Measurements from ENCODE around the gene SPDYE3.
"Not testable (repeated sequence)": the region's sequence is repeated elsewhere in the genome, so short reads cannot be mapped to it uniquely, and the experiment has no call there.

SPDYE3 gene

GRCh38 chr7:100352984-100353684, 45.6 kb downstream of the SPDYE3 start:
- no peak for DNase-seq

DNA sequence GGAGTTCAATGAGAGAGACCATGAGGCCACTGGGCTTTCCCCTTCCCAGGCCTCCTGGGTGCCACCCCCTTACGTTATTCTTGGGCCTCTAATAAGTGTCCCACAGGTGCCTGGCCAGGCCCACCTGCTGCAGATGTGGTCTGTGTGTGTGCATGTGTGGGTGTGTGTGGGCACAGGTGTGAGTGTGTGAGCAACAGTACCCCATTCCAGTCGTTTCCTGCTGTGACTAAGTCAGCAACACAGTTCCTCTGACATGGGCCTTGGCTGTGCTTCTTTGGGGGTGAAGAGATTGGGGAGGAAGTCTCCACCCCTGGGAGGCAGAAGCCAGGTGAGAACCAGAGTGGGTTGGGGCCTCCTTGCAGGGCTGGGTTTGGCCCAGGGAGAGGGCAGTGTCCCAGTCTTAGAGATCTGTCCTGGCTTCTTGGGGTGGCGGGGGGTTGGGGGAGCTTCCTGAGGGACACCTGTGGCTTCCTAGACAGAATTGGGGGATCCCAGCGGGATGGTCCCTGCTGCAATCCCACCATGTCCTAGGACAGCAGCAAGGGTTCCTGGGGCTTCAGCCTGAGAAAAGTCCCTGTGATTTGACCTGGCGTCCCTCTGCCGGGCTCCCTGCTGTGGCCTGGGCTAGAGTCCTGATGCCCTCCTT, 46.3 kb downstream of the SPDYE3 start:
- DNase-seq, result peak; percentile 72

- no peak for DNase-seq
Measured at GRCh38 chr7:100356416-100357068, 49.0 kb downstream of the SPDYE3 start.

- no peak for DNase-seq
Measured at GRCh38 chr7:100357131-100357561, 49.6 kb downstream of the SPDYE3 start.

- DNase-seq, result no peak
Measured at GRCh38 chr7:100358027-100358856, 50.7 kb downstream of the SPDYE3 start, which contains the start of gene PILRB. Gene PILRB (plus strand): TSS chr7:100358117. CDS start chr7:100358303, 186 bp downstream.

- DNase-seq, result no peak
Measured at GRCh38 chr7:100358857-100359212, 51.3 kb downstream of the SPDYE3 start.

- DNase-seq, result no peak
Measured at GRCh38 chr7:100360135-100360854, 52.8 kb downstream of the SPDYE3 start.

DNA sequence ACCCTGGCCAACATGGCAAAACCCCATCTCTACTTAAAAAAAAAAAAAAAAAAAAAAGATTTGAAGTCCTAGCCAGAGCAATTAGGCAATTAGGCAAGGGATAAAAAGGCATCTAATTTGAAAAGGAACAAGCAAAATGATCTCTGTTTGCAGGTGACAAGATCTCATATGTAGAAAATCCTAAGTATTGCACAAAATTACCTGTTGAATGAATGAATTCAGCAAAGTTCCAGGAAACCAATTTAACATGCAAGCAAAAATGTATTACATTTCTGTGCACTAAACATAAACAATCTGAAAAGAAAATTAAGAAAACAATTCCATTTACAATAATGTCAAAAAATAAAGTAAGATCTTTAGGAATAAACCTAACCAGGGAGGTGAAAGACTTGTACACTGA, 55.6 kb downstream of the SPDYE3 start:
- no peak for DNase-seq

GRCh38 chr7:100363797-100364196, 56.3 kb downstream of the SPDYE3 start:
- DNase-seq, result not testable (repeated sequence)

- no peak for DNase-seq
Measured at GRCh38 chr7:100364480-100364879, 57.0 kb downstream of the SPDYE3 start.

- DNase-seq, result not testable (repeated sequence)
Measured at GRCh38 chr7:100365998-100366367, 58.5 kb downstream of the SPDYE3 start.

DNA sequence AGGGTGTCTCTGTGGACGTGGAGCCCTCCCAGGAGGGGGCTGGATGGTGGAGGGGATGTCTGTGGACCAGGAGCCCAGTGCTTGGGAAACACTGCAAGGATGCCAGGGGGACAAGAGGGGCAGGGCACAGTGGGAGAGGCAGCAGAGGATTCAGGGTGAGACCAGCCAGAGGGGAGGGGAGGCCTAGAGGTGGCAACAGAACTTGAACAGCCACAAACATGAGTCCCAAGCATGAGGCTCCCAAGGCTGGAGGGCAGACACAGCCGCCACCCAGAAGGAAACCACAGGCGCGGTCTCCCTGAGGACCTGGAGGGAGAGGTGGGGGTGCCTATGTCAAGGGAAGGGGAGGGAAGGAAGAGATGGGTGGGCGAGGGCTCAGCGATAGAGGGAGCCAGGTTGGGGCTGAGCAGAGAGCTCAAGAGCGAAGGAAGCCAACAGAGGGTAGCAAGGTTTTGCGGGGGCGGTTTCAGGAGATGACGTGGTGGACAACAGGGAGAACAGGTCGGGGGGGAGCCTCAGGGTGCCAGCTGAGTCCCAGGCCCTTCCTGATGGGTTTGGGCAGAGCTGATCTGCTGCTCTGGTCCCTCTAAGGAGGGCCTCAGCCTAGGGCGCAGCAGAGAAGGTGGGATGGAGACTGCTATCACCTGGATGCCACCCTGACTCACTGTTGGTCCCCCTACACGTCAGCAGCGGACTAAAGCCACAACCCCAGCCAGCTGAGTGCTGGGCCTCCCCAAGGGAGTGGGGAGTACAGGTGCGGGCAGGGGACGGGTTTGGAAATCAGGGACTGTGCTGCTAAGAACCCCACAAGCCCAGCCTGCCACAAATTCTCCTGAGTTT, 59.1 kb downstream of the SPDYE3 start:
- no peak for DNase-seq

- DNase-seq, result no peak
Measured at GRCh38 chr7:100367251-100367620, 59.7 kb downstream of the SPDYE3 start.

- no peak for DNase-seq
Measured at GRCh38 chr7:100367676-100368613, 60.4 kb downstream of the SPDYE3 start.

GRCh38 chr7:100369105-100369504, 61.6 kb downstream of the SPDYE3 start:
- no peak for DNase-seq

DNA sequence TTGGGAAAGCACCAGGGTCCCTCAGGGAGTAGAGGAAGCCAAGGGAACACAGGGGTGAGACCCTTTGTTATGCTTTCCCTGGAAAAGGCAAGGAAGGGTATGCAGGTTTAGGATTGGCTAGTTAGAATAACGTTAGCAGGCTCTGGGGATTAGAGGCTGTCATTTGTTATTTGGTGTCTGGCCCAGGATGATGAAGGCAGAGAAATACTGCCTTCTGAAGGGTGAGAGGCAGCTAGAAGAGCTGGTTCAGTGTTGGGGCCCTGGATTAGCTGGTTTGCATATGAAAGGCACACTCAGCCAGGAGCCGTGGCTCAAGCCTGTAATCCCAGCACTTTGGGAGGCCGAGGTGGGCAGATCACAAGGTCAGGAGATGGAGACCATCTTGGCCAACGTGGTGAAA, 62.8 kb downstream of the SPDYE3 start:
- no peak for DNase-seq

GRCh38 chr7:100370746-100371145, 63.2 kb downstream of the SPDYE3 start:
- DNase-seq, result no peak

DNA sequence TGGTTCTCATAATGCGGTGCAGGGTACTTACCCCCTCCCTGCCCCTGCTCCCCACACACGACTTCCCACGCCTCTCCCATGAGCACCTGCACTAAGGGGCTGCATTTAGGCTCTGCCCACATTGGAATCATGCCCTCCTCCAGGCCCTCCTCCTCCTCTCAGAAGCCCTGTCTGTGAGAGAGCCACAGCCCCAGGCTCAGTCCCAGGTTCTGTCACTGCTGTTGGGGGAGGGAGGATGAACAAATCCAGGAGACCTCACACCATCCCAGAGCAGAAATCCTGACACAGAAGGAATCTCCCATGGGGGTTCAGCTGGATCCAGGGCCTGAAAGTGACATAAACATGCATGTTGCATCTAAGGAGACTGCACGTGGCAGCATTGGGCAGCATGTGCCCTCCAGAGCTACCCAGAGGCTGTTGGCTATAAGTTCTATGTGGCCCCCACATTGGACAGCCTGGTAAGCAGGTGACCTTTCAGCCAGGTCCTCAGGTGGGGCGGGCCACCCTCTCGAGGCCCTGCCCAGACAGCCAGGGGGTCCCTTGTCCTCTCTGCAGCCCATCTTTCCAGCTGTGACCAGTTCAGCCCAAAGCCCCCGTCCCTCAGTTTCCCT, 64.2 kb downstream of the SPDYE3 start:
- no peak for DNase-seq

All from activated effector memory CD4-positive, alpha-beta T cell treated with anti-CD3 and anti-CD28 coated beads, Interleukin-2, amount 50 U/mL, for 16 hours (primary cell).